HG02798 (cell line): ENCODE measurements around the gene FAM83G.
"Not testable (repeated sequence)": the region's sequence is repeated elsewhere in the genome, so short reads cannot be mapped to it uniquely, and the experiment has no call there.

Experiments
- ATAC-seq: cut with Tn5 transposase; IDR thresholded peaks from one replicate; pipeline ENCODE4 v1.9.1; 2021; ENCODE audit warnings: mild to moderate bottlenecking; ENCODE audit not compliant: unreplicated experiment, poor library complexity

FAM83G gene

GRCh38 chr17:19023209-19023999, 18.8 kb upstream of the FAM83G start:
- ATAC-seq, result no peak

GRCh38 chr17:19022747-19023146, 18.2 kb upstream of the FAM83G start:
- ATAC-seq, result no peak

- ATAC-seq, result no peak
These were observed 17.6 kb upstream of the FAM83G start for GRCh38 chr17:19022128-19022527.

GRCh38 chr17:19021622-19022083, 17.1 kb upstream of the FAM83G start:
- ATAC-seq, result no peak

GRCh38 chr17:19021011-19021621, 16.6 kb upstream of the FAM83G start:
- not testable (repeated sequence) for ATAC-seq

GRCh38 chr17:19020016-19020415, 15.5 kb upstream of the FAM83G start:
- ATAC-seq, result no peak

- no peak for ATAC-seq
These were observed 14.7 kb upstream of the FAM83G start for GRCh38 chr17:19019041-19019941.

- ATAC-seq, result no peak
These were observed 14.0 kb upstream of the FAM83G start for GRCh38 chr17:19018600-19018950.

- ATAC-seq, result no peak
These were observed 13.4 kb upstream of the FAM83G start for GRCh38 chr17:19017804-19018599.

- ATAC-seq, result no peak
These were observed 12.8 kb upstream of the FAM83G start for GRCh38 chr17:19017401-19017800.

- no peak for ATAC-seq
These were observed 12.3 kb upstream of the FAM83G start for GRCh38 chr17:19016881-19017280.

GRCh38 chr17:19016297-19016696, 11.7 kb upstream of the FAM83G start:
- no peak for ATAC-seq

- no peak for ATAC-seq
These were observed 10.9 kb upstream of the FAM83G start for GRCh38 chr17:19015428-19015827.

- ATAC-seq, result no peak
These were observed 10.2 kb upstream of the FAM83G start for GRCh38 chr17:19014628-19015215.

GRCh38 chr17:19013806-19014627, 9.5 kb upstream of the FAM83G start:
- ATAC-seq, result no peak

- no peak for ATAC-seq
These were observed 8.7 kb upstream of the FAM83G start for GRCh38 chr17:19013226-19013625.

GRCh38 chr17:19012171-19013080, 7.9 kb upstream of the FAM83G start:
- ATAC-seq, result no peak

GRCh38 chr17:19011581-19011980, 7.0 kb upstream of the FAM83G start:
- no peak for ATAC-seq
